Trophoblast cell (in vitro differentiated cells and primary cell): Measurements from ENCODE around the gene ZNF470.

Source experiments
- DNase-seq, 2 donors: peaks; one replicate each; pipeline ENCODE4 v3.0.0-alpha.2; 2016
- H2AFZ ChIP-seq: 2 replicates; pipeline ENCODE4 v1.6.1; 2013; ENCODE audit warnings: low read length, moderate library complexity, mild to moderate bottlenecking; ENCODE audit not compliant: insufficient read depth, poor library complexity
- H2AK5ac ChIP-seq: 2 replicates; pipeline ENCODE4 v1.6.1; 2013; ENCODE audit warnings: mild to moderate bottlenecking, low read length
- H2BK120ac ChIP-seq: 2 replicates; pipeline ENCODE4 v1.6.1; 2013; ENCODE audit warnings: low read length, mild to moderate bottlenecking, moderate library complexity; ENCODE audit not compliant: insufficient read depth, poor library complexity
- H2BK12ac ChIP-seq: 2 replicates; pipeline ENCODE4 v1.6.1; 2013; ENCODE audit warnings: mild to moderate bottlenecking, low read length, moderate library complexity
- H2BK5ac ChIP-seq: 2 replicates; pipeline ENCODE4 v1.6.1; 2013; ENCODE audit warnings: low read length, low read depth, moderate library complexity, mild to moderate bottlenecking; ENCODE audit not compliant: poor library complexity
- H3K14ac ChIP-seq: 2 replicates; pipeline ENCODE4 v1.6.1; 2013; ENCODE audit warnings: mild to moderate bottlenecking, low read length
- H3K18ac ChIP-seq: 2 replicates; pipeline ENCODE4 v1.6.1; 2013; ENCODE audit warnings: mild to moderate bottlenecking, low read length
- H3K23ac ChIP-seq: 2 replicates; pipeline ENCODE4 v1.6.1; 2013; ENCODE audit warnings: low read length
- H3K27ac ChIP-seq: 2 replicates; pipeline ENCODE4 v1.5.1; 2013; ENCODE audit warnings: low read depth, mild to moderate bottlenecking, inconsistent platforms, low read length, moderate library complexity
- H3K27me3 ChIP-seq: 2 replicates; pipeline ENCODE4 v1.6.1; 2013; ENCODE audit warnings: inconsistent platforms, mild to moderate bottlenecking, low read length, moderate library complexity; ENCODE audit not compliant: insufficient read depth
- H3K36me3 ChIP-seq, 2 experiments: 1 replicate in 1 of 2; 2 replicates in 1 of 2; pipeline ENCODE4 v1.6.1; 2013; ENCODE audit warnings: low read length in 2 of 2, mild to moderate bottlenecking in 2 of 2, moderate library complexity in 1 of 2; ENCODE audit not compliant: insufficient read depth in 2 of 2, control insufficient read depth in 1 of 2
- H3K4ac ChIP-seq: 2 replicates; pipeline ENCODE4 v1.6.1; 2013; ENCODE audit warnings: low read depth, mild to moderate bottlenecking, low read length, moderate library complexity
- H3K4me1 ChIP-seq, 2 experiments: 1 replicate in 1 of 2; 2 replicates in 1 of 2; pipeline ENCODE4 v1.6.1; 2013; ENCODE audit warnings: low read length in 2 of 2, mild to moderate bottlenecking in 2 of 2, moderate library complexity in 1 of 2; ENCODE audit not compliant: insufficient read depth in 2 of 2, control insufficient read depth in 1 of 2
- H3K4me2 ChIP-seq: 2 replicates; pipeline ENCODE4 v1.6.1; 2013; ENCODE audit warnings: inconsistent platforms, mild to moderate bottlenecking, low read length, moderate library complexity
- H3K4me3 ChIP-seq: 2 replicates; pipeline ENCODE4 v1.5.1; 2013; ENCODE audit warnings: mild to moderate bottlenecking, low read depth, low read length, inconsistent platforms
- H3K79me1 ChIP-seq: one replicate; pipeline ENCODE4 v1.6.1; 2013; ENCODE audit warnings: low read length
- H3K79me2 ChIP-seq: 2 replicates; pipeline ENCODE4 v1.6.1; 2013; ENCODE audit warnings: low read length, mild to moderate bottlenecking; ENCODE audit not compliant: control insufficient read depth, insufficient read depth, poor library complexity
- H3K9ac ChIP-seq: 2 replicates; pipeline ENCODE4 v1.6.1; 2013; ENCODE audit warnings: mild to moderate bottlenecking, low read length
- H3K9me3 ChIP-seq: 2 replicates; pipeline ENCODE4 v1.6.1; 2013; ENCODE audit warnings: low read depth, mild to moderate bottlenecking, control low read depth, inconsistent platforms, low read length; ENCODE audit not compliant: insufficient read depth
- H4K12ac ChIP-seq: 2 replicates; pipeline ENCODE4 v1.6.1; 2013; ENCODE audit warnings: low read depth, mild to moderate bottlenecking, low read length, moderate library complexity
- H4K8ac ChIP-seq: 2 replicates; pipeline ENCODE4 v1.6.1; 2013; ENCODE audit warnings: low read depth, mild to moderate bottlenecking, low read length, moderate library complexity
- H4K91ac ChIP-seq: one replicate; pipeline ENCODE4 v1.6.1; 2013; ENCODE audit warnings: low read depth, mild to moderate bottlenecking, low read length, moderate library complexity
- WGBS: extraction: QIAGEN DNeasy Blood & Tissue Kit; methylation state at CpG from one replicate; pipeline ENCODE4 v1.1.7; 2013; ENCODE audit warnings: missing lambda C conversion rate; ENCODE audit not compliant: insufficient read length, insufficient coverage; ENCODE audit errors: extremely low coverage; 5-methylcytosine and 5-hydroxymethylcytosine counted together

The ZNF470 gene

DNA sequence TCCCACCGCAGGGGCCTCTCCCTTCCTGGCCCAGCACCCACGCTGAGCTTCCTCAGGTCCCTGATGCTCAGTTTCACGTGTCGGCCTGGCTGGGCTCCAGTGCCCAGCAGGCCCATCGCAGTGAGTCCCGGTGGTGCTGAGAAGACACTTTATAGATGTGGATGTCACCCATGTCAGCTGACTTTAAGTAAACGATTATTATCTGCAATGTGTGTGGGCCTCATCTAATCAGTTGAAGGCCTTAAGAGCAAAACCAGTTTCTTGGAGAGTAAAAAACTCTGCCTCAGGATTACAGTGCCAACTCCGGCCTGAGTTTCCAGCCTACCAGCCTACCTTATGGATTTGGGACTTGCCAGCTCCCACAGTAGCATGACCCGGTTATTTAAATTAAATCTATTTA is 58.4 kb downstream of the ZNF470 start:
- Histone ChIP-seq H4K91ac (no peak overlapping the region), H3K36me3 (peaks cover 28 to 32% of the 10 kb centered on the region in 2 experiments), H4K8ac (no peak overlapping the region), H3K23ac (no peak overlapping the region), H3K9ac (no peak overlapping the region), H3K79me2 (no peaks in the 10 kb centered on the region), H3K4me1 (no peaks in the 10 kb centered on the region), H3K18ac (no peak overlapping the region), H3K27me3 (no peaks in the 10 kb centered on the region), H2AFZ (no peak overlapping the region), H3K4me3 (no peak overlapping the region), H2BK120ac (no peak overlapping the region), H4K12ac (no peak overlapping the region), H3K4ac (no peak overlapping the region), H3K79me1 (no peaks in the 10 kb centered on the region), H3K4me2 (no peak overlapping the region), H2AK5ac (no peak overlapping the region), H3K27ac (no peak overlapping the region), H2BK12ac (no peak overlapping the region), H3K14ac (no peak overlapping the region), H3K9me3 (peaks cover 50% of the 10 kb centered on the region), H2BK5ac (no peak overlapping the region)
- DNase-seq: no peak
- no CpG with 5 or more reads among the region's 9 CpGs for WGBS

DNA sequence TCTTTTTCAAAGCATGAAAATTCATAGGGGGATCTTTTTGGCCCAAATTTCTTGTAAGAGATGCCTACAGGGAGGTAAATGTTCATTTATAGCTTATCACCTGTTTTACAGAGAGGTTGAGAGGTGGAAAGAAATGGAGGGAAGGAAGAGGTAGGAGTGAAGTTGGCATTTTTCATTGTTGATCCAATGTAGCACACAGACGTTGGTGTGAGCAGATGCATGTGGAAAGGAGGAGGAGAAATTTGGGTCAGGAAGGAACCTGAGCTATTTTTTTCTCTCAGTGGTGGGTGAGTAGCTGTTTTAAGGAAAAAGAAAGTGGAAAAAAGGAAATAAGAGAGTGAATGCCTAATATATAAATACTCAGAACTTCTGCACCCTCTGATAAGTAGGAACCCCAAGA is 65.8 kb downstream of the ZNF470 start:
- no peak overlapping the region for H3K9ac ChIP-seq
- peaks cover 26% of the 10 kb centered on the region for H3K9me3 ChIP-seq
- no peak overlapping the region for H3K4ac ChIP-seq
- H3K14ac ChIP-seq: no peak overlapping the region
- no peak overlapping the region for H3K4me2 ChIP-seq
- no peaks in the 10 kb centered on the region for H3K79me2 ChIP-seq
- no peaks in the 10 kb centered on the region for H3K27me3 ChIP-seq
- no peak overlapping the region for H4K91ac ChIP-seq
- H2BK5ac ChIP-seq: no peak overlapping the region
- no peaks in the 10 kb centered on the region for H3K79me1 ChIP-seq
- H3K4me3 ChIP-seq: no peak overlapping the region
- no peak overlapping the region for H3K18ac ChIP-seq
- no peak overlapping the region for H4K8ac ChIP-seq
- no peak overlapping the region for H4K12ac ChIP-seq
- WGBS: no CpG with 5 or more reads among the region's 1 CpG
- no peak overlapping the region for H3K27ac ChIP-seq
- H2BK12ac ChIP-seq: no peak overlapping the region
- H3K4me1 ChIP-seq: no peaks in the 10 kb centered on the region
- H2AFZ ChIP-seq: no peak overlapping the region
- no peaks in the 10 kb centered on the region for H3K36me3 ChIP-seq
- no peak for DNase-seq
- no peak overlapping the region for H2AK5ac ChIP-seq
- H3K23ac ChIP-seq: no peak overlapping the region
- H2BK120ac ChIP-seq: no peak overlapping the region

DNA sequence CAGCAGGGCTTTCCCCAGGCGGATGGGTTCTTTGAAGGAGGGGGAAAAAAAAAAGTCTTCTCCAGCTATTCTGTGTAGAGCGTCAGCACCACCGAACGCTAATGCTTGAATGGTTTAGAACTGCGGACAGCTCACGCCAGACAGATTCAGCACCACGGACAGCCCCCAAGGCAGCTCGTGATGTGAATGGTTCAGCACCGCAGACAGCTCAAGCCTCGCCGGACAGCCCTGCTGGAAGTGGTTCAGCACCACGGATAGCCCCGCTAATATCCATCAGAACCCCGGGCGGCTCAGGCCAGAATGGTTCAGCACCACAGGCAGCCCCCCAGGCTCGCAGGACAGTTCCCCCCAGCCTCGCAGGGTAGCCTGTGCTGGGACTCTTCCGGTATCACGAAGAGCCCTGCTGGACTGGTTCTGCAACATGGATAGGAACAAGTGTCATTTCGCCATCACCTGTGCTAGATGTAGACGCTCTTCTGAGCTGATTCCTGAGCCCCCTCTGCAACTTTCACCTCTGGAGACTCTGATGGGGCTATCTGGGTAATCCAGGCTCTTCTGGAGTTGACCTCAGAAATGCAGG is 70.8 kb downstream of the ZNF470 start:
- Histone ChIP-seq H4K8ac (no peak overlapping the region), H2AK5ac (no peak overlapping the region), H3K9ac (no peak overlapping the region), H3K79me2 (no peaks in the 10 kb centered on the region), H3K14ac (no peak overlapping the region), H2AFZ (no peak overlapping the region), H3K9me3 (peaks cover 11% of the 10 kb centered on the region), H2BK120ac (no peak overlapping the region), H2BK5ac (no peak overlapping the region), H3K4me3 (no peak overlapping the region), H2BK12ac (no peak overlapping the region), H3K4me2 (no peak overlapping the region), H3K36me3 (no peaks in the 10 kb centered on the region), H3K4ac (no peak overlapping the region), H3K4me1 (no peaks in the 10 kb centered on the region), H4K91ac (no peak overlapping the region), H3K18ac (no peak overlapping the region), H3K27me3 (no peaks in the 10 kb centered on the region), H3K23ac (no peak overlapping the region), H4K12ac (no peak overlapping the region), H3K79me1 (no peaks in the 10 kb centered on the region), H3K27ac (no peak overlapping the region)
- DNase-seq: peak; percentile 88 to 95
- no CpG with 5 or more reads among the region's 21 CpGs for WGBS
